Measurements from ENCODE around the gene MEGF6.

The MEGF6 gene

DNA sequence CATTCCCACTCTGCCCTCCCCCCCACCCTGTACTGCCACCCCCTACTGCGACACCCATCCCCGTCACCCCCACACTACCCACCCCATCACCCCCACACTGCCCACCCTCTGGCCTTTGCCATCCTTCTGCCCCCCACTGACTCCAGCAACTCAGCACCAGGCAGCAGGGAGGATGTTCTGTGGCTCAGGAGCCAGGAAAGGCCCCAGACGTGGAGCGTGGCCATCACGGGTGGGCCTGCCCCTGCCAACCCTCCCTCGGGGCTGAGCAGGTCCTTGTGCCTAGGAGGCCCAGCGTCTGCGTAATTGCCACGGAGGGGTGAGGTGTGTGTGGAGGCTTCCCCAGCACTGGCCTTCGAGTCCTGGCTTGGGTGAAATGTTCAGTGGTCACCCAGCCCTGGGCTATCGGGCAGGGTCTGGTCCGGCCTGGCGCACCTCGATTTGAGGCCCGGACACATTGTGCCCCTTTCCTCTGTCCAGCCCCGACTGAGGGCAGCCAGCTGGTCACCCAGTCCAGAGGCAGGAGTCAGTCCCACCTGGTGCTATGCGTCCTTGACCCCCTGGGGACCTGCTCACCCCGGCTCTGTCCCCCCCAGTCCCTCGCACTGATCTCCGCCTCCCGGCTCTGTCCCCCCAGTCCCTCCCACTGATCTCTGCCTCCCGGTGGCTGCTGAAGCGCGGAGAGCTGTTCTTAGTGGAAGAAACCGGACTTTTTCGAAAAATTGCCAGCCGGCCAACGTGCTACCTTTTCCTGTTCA is 133.9 kb downstream of the MEGF6 start:
- DNase-seq = no peak

DNA sequence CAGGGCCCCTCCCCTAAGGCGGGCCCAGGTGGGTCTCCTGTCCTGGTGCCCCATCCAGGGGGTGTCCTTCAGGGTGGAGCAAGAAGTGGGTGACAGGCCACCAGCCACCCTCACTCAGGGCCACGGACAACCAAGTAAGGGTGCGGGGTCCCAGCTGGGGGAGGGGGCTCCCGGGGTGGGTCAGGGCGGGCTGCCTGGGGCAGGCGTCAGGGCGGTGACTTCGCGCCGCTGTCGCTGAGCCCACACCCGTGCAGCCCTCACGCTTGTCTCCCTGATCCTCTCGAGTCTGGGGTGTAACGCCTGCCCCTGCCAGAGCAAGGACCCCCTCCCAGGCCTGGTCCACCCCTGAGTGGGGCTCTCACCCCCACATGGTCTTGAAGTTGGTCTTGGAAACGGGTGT is 134.6 kb downstream of the MEGF6 start:
- DNase-seq = no peak

DNA sequence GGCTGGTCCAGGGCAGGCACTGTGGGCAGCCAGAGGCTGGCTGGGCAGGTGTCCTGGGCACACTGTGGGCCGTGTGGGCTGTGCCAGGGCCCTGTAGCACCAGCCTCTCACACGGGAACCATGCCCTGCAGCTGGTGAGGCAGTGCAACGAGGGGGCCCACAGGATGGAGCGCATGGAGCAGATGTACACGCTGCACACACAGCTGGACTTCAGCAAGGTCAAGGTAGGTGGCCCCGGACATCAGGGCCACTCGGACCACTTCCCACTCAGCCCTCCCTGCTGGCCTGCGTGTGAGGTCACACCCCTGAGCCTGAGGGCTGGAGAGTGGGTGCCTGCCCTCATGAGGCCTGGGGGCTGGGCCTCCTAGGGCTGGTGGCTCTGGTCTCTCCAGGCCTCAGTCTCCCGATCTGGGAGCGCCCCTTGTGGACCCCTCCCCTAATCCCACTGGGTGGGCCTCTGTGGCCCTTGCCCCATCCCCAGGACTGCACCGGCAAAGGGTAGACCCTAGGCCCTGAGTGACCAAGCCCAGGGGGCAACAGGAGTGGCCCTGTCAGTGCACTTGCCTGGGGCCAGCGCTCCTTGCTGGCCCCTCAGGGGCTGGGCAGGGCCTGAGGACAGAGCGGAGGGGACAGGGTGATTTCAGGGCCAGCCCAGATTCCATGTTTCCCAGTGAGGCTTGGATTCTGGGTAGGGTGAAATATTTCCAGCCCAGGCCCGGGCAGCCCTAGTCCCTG is 135.3 kb downstream of the MEGF6 start:
- no peak for DNase-seq

DNA sequence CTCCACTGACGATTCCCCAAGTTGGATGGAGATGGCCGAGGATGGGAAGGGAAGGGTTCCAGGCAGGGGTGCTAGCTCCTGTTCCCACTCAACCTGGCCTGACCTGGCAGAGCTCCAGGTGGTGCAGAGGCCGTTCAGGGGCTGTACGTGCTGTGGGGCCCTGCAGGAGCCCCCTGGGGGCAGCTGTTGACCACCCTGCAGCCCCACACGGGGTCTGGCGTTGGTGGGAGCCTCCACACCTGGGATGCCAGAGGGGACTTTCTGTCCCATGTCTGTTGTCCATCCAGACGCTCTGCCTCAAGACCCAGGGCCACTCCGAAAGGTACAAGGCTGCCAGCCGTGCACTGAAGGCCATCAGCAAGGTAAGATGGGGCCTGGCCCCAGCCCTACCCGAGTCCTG is 136.9 kb downstream of the MEGF6 start:
- no peak for DNase-seq

DNA sequence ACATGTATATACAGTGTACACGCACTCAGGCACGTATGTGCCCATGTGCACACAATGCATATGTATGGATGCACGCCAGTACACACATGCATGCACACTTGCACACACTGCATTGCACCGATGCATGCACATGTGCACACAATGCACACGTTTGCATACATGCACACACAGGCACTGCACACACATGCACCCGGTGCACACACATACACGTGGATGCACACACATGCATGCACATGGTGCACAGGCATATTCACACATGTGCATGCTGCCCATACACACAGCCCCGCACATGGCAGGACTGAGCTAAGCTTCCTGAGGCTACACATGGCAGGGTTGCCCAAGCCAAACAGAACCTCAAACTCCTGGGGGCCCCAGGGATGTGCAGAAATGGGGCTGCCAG is 137.3 kb downstream of the MEGF6 start:
- DNase-seq = no peak

DNA sequence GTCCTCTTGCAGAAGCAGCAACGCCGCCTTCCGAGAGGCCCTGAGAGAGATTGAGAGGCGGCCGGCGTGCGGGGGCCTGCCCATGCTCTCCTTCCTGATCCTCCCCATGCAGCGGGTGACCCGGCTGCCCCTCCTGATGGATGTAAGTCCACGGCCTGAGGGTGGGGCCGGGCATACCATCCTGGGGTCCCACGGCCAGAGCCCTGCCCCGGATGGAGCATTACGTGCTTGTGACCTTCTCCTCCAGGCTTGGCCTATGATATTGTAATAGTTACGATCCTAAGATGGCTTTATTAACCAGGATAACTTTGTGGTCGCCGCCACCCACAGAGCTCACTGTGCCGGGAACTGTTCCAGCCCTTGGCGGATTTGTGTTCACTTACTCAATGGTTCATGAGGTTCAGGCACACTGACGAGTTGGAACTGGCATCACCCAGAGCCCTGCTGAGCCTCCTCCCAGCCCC is 137.9 kb downstream of the MEGF6 start:
- no peak for DNase-seq

DNA sequence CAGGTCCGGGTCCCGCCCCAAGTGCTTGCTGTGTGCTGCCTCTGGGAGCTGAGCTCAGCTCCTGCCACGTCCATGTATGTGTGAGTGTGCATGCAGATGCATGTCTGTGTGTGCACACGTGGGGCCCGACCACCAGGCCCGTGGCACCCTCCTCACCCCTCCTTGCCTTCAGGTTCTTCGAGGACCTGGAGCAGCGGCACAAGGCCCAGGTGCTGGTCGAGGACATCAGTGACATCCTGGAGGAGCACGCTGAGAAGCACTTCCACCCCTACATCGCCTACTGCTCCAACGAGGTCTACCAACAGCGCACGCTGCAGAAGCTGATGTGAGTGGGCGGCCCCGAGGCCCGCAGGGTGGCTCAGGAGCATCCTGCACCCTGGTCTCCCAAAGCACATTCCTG is 138.4 kb downstream of the MEGF6 start:
- no peak for DNase-seq

DNA sequence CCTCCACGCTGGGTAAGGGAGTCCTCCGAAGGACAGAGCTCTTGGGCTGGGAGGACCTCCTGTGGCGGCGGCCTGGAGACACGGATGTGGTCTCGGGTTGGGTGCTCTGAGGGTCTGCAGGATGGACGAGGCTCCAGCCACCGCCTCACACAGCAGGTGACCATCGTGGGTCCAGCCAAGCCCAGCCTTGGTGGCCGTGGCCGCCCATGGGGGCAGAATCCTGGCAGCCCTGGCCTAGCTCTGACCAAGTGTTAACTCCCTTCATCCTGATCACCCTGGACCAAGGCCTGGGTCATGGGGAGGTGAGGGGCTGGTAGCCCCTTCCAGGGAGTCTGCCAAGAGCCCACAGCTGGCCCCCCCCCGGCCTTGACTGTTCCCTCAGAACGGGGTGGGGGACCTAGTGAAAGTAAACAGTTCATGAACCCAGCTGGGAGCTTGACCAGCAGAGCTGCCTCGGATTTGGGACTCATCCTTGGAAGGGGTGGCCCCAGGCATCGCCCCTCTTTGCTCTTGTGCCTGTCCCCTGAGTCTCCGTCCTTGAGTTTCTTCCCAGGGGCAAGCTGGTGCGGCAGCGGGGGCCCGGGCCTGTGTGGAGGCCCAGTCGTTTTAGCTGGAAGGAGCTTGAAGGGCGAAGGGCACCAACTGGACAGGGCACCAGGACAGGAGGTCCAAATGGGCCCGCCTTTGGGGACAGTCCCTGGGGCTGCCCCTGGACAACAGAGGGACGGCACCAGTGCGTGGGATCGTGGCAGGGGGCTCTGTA is 139.0 kb downstream of the MEGF6 start:
- no peak for DNase-seq

DNA sequence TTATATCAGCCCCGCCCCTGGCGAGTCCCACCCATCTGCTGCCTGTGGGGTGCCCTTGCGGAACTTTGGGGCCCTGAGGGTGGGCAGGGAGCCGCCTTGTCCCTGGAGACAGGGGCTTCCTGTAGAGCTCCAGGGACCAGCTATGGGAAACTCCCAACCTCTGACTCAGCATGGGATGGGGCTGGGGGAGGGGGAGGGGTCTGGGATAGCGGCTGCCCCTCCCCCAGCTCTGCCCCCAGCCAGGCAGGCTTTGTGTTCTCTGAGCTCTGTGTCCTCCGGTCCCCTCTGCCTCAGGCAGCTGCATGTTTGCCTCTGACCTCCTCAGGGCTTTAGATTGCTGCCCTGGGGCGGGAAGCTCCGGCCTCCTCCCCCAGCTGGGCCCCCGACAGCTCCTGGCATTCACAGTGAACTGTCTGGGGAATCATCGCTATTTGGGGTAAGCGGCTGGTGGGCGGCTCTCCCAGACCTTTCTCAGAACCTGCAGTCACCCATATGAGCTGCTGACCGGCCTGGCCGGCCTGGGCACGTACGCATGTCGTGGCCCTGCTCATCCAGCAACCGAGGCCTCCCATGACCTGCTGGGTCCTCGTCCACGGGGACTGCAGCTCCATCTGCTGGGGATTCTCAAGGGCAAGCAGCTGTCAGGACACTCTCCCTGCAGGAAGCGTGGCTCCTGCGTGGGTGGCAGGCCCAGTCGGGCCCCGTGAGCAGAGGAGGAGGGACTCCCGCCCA is 139.8 kb downstream of the MEGF6 start:
- no peak for DNase-seq

DNA sequence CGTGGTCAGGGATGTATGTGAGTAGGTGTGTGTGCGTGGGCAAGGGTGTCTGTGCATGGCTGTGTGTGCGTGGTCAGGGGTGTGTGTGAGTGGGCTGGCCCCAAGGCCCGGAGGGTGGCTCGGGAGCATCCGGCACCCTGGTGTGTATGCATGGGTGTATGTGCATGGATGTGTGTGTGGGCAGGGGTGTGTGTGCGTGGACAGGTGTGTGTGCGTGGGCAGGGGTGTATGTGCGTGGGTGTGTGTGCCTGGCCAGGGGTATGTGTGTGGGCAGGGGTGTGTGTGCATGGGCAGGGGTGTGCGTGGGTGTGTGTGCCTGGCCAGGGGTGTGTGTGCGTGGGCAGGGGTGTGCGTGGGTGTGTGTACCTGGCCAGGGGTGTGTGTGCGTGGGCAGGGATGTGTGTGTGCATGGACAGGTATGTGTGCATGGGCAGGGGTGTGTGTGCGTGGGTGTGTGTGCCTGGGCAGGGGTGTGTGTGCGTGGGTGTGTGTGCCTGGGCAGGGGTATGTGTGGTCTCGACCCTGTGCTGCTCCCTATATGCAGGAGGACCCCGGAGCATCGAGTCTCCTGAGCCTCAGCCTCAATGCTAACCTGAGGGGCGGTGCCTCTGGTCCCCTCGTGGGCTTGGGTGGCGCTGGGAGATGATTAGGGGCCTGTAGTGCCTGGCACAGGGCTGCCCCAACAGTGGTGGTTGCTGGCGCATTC is 140.5 kb downstream of the MEGF6 start:
- no peak for DNase-seq

DNA sequence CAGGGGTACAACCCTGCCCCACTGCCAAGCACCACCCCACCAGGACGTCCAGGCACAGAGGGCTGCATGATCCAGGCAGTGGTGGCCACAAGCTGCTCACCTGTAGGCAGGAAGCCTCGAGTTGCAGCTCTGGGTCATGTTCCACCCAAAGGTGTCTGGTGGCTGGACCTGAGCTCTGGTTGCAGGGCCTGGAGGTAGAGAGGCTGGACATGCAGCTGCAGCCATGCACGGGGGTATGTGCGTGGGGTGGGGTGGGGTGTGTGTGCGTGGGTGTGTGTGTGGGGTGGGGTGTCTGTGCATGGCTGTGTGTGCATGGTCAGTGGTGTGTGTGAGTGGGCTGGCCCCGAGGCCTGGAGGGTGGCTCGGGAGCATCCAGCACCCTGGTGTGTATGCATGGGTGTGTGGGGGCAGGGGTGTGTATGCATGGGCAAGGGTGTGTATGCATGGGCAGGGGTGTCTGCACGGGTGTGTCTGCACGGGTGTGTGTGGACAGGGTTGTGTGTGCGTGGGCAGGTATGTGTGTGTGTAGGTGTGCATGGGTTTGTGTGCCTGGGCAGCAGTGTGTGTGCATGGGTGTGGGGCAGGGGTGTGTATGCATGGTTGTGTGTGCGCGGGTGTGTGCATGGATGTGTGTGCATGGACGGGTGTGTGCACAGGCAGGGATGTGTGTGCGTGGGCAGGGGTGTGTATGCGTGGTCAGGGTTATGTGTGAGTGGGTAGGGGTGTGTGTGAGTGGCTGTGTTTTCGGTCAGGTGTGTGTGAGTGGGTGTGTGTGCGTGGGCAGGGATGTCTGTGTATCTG is 141.3 kb downstream of the MEGF6 start:
- DNase-seq = no peak

DNA sequence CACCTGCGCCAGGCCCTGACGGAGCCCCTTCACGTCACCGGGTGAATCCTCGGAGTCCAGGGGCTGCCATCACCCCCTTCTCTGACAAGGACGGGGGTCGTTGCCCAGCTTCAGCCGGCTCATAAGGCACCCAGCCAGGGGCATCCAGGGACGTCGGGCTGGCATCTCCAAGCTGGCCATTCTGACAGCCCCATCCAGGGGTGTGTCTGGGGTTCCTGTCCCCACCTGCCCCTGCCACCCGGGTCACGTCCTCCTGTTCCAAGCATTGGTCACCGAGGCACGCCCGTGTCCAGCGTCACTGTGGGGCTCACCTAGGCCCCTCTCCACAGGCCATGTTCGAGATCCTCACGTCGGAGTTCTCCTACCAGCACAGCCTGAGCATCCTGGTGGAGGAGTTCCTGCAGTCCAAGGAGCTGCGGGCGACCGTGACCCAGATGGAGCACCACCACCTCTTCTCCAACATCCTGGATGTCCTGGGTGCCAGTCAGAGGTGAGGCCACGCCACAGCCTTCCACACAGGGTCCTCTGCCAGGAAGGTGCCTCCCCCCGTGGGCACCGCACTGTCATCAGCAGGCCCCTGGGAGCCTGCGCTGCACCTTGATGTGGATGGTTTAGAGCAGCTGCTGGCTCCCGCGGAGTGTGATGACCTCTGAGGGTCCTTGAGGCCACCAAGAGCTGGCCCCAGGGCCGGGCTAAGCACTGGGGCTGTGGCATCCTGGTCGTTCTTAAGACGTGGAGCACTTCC is 142.0 kb downstream of the MEGF6 start:
- no peak for DNase-seq

DNA sequence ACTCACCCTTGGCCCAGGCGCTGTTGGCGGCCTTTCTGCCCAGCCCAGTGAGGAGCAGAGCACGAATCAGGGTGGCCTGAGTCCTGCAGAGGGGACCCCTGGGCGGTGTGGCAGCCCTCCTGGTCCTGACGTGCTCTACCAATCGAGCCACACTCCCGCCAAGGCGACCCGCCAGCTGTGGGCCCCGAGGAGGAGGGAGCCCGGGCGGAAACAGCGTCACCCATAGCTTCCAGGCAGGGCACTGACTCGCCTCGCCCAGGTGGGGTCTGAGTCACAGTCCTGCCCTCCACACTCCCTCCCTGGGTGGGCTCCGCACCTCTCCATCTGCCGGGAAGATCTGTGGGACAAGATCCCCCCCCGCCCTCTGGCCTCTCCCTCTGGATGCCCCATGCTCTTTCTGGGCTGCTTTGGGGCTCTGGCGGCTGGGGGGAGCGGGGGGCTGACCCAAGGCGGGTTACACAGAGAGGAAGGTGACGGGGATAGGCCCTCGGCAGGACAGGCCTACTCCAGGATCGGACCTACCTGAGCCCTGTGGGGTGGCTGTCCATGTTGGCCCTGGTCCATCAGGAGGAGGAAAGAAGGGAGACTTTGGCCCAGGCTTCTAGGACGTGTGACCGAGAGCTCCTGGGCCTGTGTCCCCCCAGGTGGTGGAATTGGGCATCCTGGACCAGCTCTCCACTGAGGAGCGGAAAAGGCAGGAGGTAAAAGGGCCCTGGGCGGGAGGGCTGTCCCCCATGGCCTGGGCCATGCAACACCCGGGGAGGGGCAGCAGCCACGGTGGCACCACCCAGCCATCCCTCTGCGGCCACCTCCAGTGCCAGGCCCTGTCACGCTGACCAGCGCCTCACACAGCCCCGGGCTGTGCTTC is 142.8 kb downstream of the MEGF6 start:
- DNase-seq = no peak

DNA sequence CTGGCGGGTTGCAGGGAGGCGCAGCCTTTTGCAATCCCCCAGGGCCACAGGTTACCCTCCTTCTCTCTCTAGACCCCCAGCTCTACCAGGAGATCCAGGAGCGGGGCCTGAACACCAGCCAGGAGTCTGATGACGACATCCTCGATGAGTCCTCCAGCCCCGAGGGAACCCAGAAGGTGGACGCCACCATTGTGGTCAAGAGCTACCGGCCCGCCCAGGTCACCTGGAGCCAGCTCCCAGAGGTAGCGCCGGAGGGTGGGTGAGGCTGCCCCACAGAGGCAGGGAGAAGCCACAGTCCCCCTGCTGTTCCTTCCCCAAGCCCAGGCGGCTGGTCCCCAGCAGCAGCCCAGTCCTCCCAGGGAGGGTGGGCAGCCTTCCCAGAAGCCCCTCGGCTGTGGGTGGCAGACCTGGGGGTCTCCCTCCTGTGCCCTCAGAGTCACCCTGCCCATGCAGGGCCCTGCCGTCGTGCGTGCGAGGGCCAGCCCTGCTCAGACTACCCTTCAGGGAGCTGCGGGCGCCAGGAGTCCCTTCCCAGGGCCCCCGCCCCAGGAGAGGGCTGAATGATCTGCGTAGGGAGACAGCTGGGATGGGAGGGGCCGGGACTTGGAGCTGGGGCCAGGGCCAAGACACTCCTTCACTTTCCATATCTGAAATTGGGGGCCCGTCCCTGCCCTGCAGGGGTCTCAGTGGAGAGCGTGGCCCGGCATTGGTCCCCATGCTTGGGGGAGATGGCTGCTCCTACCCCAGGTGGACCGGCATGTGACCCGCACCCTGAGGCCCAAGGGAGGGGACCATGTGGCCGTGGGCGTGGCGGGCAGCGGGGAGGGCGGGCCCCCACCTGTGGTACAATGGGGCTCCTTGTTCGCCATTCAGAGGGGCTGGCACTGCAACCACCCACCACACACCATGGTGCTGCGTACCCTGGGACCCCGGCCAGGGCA is 143.9 kb downstream of the MEGF6 start:
- no peak for DNase-seq

DNA sequence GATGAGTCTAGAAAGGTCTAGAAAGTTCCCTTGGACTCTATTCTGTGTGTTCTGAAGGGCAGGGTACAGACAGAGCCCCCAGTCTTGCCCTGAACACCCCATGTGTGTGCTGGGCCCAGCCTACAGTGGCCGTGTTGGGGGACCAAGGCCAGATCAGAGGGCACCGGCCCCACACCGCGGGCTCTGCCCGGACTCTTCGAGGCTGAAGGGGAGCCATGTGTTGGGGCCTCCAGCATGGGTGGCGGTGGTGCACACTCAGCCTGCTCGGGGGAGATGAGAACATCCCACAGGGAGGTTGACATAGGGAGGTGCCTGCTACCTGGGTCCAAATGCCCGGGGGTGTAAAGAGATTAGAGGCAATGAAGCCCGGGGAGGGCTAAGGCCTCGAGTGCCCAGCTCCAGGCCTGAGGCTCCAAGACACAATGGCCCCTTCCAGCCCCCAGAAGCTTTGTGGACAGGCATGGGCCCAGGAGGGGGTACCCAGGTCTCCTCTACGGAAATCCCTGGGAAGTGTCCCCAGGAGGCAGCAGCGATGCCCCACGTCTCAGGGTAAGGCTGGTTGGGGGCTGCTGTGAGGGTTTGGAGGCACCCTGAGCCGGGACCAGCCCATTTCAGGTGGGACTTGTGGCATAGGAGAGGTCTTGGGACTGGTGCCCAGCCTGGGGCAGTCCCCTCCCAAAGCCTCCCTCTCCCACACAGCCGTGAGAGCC is 144.8 kb downstream of the MEGF6 start:
- no peak for DNase-seq

DNA sequence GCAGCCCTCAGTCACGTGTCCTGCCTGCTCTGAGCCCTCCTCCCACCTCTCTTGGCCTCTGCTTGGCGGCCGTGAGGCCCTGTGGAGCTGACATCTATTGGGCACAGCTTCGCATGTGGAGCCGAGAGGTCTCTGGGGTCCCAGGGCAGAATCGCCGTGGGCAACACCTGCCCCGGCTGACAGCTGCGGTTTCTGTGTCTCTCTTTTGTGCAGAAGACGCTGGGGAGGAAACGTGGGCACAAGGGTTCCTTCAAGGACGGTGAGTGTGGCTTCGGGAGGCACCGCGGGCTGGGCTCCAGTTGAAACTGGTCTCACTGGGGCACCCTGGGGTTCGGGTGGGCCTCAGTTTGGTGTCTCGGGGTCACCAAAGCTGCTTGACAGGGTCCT is 145.4 kb downstream of the MEGF6 start:
- no peak for DNase-seq

DNA sequence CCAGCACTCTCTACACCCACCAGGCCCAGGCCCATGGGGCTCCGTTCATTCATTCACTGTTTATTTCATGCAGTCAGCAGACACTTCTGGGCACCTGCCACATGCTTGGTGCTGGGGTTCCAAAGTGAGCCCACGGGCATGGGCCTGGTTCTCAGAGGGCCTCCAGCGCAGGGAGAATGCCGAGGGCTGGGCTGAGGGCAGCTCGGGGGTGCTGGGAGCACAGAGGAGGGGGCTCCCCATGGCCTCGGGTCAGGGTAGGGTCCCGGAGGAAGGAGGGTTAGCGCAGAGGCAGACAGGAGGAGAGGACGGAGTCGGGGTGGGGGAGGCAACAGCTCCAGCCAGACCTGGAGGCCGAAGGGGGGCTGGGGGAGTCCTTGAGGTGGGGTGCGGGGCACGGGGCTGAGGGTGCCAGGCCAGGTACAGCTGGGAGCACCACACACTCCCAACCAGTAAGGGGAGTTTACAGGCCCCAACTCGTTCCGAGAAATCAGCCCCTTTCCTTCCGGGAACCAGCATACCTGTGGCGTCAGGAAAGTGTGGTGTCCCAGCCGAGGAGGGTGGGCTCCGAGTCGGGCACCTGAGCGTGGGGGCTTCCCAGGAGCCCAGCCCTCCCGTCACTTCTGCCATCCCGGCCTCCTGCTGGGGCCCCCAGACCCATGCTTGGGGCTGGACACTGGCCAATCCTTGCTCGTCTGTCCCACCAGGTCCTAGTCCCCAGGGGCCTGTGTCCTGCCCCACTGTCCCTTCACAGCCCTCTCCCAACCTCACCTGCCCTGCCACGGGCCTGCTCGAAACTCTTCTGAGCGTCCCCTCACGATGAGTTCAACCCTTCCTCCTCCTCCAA is 146.0 kb downstream of the MEGF6 start:
- DNase-seq = no peak

Measured in stimulated activated CD4-positive, alpha-beta T cell treated with anti-CD3 and anti-CD28 coated beads, Interleukin-12 subunit alpha, Interleukin-12 subunit beta, amount 100 ng/mL, for 4 hours (primary cell).